ENCODE results near the gene NCS1.

- TF ChIP-seq POLR2A (IDR thresholded peaks at IDR 0.05), result no peak
- no peak for TF ChIP-seq POLR2AphosphoS5 (IDR thresholded peaks at IDR 0.05)
- no peak for TF ChIP-seq CTCF (IDR thresholded peaks at IDR 0.05)
- no peak for TF ChIP-seq EP300 (IDR thresholded peaks at IDR 0.05)
Measured at GRCh38 chr9:130129432-130130061, 42.7 kb upstream of the NCS1 start.

All from gastroesophageal sphincter (tissue), 3 donors.